GM19240 (cell line): ENCODE measurements around the gene SLC25A1.

Source experiments
- DNase-seq: peaks from one replicate; pipeline ENCODE4 v3.0.0; 2011; ENCODE audit warnings: low spot score; ENCODE audit not compliant: insufficient read length

The SLC25A1 gene

DNA sequence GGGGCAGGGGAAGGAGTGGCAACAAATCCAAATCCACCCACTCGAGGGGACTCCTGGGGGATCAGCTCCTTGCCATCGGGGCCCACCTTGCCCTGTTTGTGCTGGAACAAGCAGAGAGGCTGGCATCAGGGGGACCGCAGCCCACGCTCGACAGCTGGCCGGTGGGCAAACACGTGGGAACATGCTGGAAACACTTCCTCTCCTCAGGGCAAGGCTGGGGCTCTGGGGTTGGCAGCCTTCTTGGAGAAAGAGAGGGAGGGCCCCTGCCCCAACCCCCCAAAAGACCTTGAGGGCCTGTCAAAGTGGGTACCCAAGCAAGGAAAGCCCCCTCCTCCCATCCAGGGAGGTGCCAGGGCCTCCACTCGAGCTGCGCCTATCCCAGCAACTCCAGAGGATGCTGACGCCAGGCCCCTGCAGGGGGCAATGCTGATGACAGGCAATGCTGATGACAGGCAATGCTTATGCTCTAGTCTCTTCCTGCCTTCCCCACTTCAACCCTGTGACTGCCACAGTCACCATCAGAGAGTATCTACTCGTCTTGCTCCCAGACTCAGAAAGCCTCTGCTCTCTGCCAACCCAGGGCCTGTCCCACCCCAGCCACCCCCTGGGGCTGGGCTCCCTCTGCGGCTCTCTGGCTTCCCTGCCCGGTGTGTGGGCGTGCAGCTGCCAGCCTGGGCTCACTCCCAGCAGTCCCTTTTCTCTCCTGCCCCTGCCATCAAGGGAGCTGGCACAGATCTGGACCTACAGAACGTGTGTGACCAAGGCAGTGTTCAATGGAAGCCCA lies 40.1 kb downstream of the SLC25A1 start:
- DNase-seq: no peak

GRCh38 chr22:19137384-19138216 lies 40.9 kb downstream of the SLC25A1 start:
- DNase-seq: no peak

GRCh38 chr22:19136915-19137314 lies 41.6 kb downstream of the SLC25A1 start:
- no peak for DNase-seq

GRCh38 chr22:19134874-19135273 lies 43.7 kb downstream of the SLC25A1 start:
- no peak for DNase-seq

DNA sequence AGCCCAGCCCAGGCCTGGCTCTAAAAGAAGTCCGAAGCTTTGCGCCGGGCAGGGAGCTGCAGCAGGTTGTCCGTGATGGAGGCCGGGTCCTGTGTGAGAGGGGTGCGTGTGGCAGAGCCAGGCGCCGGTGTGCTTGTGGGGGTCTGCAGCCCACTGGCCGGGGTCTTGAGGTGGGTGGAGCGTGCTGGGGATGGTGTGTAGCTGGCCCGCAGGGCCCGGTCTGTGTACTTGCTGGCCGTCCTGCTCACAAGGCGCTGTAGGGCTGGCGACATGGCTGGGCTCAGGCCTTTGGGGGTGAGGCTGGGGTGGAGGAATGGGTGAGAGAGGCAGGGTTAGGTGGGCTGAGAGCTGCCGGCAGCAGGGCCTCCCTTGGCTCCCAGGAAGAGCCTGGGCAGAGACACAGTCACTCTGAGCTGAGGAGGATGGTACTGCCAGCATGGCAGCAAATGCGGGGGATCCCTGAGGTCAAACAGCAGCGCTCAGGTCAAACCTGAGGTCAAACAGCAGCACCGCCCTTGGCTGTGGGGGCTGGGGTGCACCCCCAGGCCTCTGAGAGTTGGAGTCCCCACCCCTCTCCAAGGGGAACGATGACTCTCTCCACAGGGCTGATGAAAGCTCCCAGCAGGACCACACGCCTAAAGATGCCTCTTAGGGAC lies 44.2 kb downstream of the SLC25A1 start:
- DNase-seq: no peak

- DNase-seq: no peak
Observed at GRCh38 chr22:19133561-19133960, 45.0 kb downstream of the SLC25A1 start.

- no peak for DNase-seq
Observed at GRCh38 chr22:19132693-19133400, 45.7 kb downstream of the SLC25A1 start.

GRCh38 chr22:19132153-19132552 lies 46.4 kb downstream of the SLC25A1 start:
- no peak for DNase-seq

GRCh38 chr22:19131685-19132015 lies 46.9 kb downstream of the SLC25A1 start:
- no peak for DNase-seq

DNA sequence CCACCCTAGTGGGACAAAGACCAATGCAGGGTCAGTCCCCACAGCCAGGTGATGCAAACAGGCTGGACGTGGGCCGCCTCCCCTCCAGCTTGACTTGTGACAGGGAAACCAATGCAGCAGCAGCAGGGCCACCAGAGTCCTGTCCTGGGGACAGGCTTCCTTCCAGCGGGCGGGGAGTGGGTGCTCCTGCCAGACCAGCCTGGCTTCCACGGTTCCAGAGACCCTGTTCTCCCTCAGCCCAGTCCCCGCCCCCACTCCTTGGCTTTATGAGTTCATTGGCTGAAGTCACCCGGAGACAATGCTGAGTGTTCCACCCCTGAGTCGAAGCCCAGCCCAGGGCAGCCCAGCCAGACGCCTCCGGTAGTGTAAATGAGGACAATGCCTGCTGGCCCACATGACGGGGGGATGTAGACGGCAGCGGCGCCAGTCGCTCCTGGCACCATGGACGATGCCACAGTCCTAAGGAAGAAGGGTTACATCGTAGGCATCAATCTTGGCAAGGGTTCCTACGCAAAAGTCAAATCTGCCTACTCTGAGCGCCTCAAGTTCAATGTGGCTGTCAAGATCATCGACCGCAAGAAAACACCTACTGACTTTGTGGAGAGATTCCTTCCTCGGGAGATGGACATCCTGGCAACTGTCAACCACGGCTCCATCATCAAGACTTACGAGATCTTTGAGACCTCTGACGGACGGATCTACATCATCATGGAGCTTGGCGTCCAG lies 47.4 kb downstream of the SLC25A1 start, which contains the start of gene TSSK2:
Gene TSSK2 (plus strand): TSS at position 350 of the 726 bp plus-strand sequence. CDS start 92 bp downstream, at position 442.
- DNase-seq: no peak

DNA sequence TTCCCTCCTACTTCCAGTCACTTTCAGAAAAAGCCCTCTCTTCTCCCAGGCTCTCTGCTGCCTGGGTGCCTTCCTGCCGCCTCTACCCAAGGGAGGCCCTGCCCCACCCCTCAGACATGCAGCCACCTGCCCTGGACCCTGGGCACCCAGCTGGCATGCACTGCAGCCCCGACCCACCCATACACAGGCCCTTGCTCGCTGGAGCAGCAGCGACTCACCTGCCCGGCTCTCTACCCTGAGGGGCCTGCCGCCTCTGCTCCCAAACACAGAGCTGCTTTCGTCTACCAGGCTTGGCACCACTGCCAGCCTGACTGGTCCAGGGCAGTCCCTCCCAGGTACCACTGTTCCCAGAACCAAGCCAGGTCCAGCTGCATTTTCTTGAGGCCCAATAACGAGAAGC lies 48.7 kb downstream of the SLC25A1 start:
- DNase-seq: no peak

- DNase-seq: no peak
Observed at GRCh38 chr22:19128946-19129727, 49.4 kb downstream of the SLC25A1 start.

DNA sequence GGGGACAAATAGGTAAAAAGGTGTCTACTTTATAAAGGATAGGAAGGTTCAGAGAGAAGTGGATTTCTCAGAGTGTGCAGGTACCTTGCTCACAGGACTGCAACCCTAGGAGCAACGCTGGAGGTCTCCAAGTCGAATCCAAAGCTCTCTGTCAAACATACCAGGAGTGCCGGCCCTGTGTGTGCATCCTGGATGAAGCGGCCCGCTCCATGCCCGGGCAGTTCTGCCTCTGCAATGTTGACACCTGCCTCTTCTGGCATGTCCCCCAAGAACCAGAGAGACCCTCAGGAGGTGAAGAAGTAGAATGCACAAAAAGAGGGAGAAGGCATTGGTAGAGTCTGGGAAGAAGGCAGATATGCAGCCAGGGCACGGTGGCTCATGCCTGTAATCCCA lies 50.5 kb downstream of the SLC25A1 start:
- no peak for DNase-seq

- no peak for DNase-seq
Observed at GRCh38 chr22:19127329-19128008, 51.1 kb downstream of the SLC25A1 start.

GRCh38 chr22:19126309-19127273 lies 51.9 kb downstream of the SLC25A1 start:
- DNase-seq: no peak
